Glomerular endothelial cell (primary cell): ENCODE measurements around the gene LRMDA. TPM values are rescaled to one million over a fixed set of nuclear protein-coding genes. Genes with fewer than 3 reads are reported as not detected.

Experiments used
- DNase-seq: peaks from one replicate; pipeline ENCODE4 v3.0.0-alpha.2; 2011; ENCODE audit warnings: low read depth, low spot score; ENCODE audit errors: extremely low read depth
- total RNA-seq: library from RNA; depleted of rRNA; stranded (reverse); fragments of >200 nt; gene quantifications from 2 replicates; pipeline ENCODE4 v1.2.3, GENCODE V29; 2015

The LRMDA gene
- total RNA-seq, 1 donor from 2014 or later: 25.7 TPM

DNA sequence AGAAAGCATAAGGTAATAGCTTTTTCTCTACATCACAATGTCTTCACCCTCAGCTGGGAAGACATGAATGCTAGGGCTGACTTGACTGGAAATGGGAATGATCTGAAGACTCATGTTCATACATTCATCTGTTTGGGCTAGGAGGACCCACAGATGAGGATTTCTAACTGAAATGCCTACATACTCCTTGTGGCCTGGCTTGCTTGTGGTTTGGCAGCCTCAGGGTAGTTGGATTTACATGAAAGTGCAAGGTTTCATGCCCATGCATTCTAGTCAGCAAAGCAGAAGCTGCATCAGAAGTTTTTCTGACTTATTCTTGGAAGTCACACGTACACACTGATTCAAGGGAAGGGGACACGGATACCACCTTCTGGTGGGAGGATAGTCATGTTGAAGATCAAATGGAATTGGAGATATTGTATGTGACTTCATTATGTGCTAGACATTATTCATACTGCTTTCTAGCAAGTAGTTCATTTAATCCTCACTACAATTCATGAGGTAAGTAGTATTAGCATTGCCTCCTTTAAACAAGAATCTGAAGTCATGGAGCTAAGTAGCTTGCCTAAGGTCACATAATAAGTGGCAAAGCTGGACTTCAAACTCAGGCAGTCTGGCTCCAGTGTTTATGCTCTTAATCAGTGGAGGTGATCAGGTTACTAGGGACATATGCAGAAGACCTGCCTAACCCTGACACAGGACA, 957.0 kb downstream of the LRMDA start:
- no peak for DNase-seq

DNA sequence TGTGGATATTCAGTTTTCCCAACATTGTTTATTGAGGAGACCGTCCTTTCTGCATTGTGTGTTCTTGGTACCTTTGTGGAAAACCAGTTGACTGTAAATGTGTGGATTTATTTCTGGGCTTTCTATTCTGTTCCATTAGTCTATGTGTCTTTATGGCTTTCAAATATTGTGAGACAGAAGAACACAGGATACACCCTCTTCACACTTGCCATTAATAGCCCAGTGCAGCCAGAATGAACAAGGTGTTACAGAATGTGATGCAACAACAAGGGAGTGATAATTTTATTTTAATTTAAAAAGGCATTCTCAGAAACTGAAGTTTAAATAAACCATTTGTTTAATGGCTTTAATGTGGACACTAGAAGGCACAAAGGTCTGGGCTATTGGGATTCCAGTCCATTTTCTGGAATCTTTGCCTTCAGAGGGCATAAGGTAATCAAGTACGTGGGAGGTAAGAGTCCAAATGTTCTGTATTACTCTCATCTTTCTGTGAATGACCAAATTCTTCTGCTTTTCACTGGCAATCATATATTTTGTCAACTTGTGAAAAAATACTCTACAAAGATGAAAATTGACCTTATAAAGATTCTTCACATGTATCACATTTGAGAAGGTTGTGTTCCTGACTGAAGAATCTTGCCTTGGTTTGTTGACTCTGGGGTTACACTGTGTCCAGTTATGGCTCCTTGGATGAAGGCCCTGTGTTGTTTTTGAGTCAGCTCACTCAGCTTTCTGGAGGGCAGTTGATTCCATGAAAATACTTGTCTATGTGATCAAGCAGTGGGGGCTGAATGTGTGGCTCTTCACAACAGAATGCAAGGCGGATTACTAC, 962.7 kb downstream of the LRMDA start:
- no peak for DNase-seq

DNA sequence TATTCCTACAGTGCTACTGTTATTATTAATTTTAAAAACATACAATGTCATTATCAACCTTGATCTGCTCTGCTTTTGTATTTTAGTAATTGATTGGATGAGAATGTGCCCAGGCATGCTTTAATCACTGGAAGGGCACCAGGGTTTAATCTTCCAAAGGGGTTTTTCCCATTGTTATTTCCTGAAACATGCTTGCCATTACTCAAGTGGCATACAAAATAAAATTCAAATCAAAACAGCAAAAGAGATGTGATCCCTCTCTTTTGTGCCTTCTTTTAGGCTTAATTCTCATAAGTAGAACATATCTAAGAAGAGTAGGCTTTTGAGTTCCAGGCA, 963.3 kb downstream of the LRMDA start:
- no peak for DNase-seq

DNA sequence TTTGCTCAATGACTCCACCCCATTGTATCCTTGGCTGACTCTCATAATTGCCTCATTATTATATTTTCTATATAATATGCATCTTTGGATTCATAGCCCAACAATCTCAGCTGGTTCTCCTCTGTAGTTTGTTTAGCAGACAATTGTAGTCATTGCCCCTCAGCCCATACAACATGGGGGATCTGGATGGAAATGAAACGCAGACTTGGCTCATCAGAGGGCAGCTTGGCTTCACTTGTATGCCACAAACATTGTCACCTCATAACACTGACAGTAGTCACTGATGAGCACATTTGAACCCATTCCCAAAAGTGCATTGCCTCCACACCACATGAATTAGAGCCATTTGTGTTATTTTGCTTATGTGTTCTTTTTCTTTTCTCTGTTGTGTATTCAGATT, 963.8 kb downstream of the LRMDA start:
- no peak for DNase-seq

DNA sequence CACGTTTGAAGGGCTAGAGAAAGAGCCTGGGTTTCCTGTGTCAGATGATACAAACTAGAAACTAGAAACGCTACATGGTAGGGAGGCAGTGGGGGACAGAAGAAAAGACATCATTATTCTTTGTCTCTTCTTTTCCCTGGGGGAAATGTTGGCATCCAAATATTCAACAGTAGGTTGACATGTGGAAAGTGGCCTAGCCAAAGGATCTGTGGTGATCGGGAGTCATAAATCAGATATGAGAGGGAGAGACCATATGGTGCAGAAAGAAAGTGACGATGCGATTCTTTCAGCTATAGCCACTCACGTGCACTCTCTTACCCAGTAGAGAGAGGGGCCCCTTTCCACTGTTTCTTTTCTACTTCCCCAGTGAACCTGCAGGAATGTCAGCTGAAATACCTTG, 964.7 kb downstream of the LRMDA start:
- DNase-seq: no peak

DNA sequence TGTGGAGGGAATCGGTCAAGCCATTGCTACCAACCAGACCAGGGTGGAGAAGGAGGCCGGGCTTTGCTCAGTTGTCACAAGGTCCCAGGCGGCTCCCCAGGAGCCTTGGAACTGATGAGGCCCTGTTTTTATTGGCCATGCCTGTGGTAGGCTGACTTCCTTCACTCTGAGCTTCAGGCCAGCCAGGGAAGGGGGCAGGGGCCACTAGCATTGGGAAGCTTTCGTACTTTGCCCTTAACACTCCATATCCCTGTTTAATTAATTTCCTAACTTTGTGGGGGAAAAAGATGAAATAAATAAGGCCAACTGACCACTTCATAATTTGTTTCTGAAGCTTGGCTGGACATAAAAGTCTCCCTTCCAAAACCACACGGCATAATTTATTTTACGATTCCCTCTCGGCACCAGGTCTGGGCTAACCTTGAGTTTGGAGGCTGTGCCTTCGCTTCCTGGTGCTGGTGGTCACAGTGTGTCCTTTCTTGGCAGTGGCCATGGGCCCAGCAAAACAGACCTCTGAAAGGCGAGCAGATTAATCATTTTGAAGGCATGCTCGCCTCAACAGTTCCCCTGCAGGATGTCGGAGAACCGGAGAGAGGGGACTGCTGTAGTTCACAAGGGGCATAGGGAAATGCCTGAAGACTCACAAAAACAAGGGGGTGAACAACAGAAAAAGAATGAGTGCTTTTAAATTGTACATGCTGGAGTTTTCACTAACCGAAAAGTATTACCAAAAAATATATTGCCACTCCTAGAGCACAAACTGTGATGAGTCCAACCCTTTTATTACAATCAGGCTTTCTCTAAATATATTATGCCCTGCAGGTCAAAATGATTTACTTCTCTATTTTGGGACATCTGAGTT, 966.0 kb downstream of the LRMDA start:
- DNase-seq: no peak

DNA sequence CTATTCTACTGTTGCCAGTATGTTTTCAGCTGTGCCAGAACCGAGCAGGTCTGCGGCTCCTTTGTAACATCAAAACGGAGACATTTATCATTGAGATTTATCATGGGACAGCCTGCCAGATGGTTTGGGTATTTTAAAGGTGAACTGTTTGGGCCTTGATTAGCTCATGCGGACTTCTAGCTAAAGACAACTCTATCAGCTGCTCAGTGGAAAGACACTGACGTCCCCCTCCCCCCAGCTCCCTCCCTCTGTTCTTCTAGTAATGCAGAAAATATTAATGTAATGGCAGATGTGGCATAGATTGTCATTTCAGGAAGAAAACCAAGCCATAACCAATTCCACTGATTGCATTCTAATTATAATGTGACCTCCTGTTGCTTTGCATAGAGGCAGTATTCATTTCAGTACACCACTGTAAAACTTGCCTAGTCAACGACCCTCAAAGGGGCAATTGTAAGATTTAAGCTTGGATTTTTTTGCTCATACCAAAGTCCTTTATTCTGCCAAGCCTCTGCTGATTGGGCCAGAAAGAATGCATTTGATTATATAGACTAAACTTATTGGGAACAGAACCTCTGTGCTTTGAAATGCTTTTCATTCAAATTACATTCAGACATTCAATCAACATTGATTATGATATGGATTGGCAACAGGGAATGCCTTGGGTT, 966.8 kb downstream of the LRMDA start:
- no peak for DNase-seq

DNA sequence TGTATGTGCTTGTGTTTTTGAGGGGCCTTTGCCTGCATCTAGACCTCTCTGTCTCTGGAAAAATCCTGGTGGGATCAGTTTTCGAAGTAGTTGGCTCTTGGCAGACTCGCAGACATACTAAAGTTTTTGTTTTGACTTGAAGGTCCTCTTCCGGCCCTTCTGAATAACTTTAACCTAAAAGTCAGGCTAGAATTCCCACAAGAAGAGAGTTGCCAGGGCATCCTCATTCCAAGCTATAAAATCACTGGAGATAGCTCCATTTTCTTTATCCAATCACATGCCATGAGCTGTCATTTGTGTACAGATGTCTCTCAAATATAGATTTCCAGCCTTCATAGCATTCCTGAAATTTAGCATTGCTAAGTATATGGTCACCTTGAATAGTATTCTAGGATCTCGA, 967.8 kb downstream of the LRMDA start:
- DNase-seq: no peak

DNA sequence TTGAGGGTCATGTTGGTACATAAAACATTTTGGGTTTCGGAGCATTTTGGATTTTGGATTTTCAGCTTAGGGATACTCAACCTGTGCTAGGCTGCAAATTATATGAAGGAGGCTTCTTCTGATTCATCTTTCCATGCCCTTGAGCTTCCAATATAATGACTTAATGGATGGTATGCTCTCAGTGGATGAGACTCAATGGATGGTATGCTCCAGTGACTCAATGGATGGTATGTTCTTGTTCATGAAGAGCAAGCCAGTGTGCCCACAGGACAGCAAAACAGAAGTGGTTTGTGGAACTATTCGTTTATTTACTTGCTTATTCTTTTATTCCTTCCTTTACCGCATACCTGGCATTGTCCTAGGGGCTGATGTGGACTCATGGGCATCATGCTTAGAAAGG, 969.6 kb downstream of the LRMDA start:
- DNase-seq: no peak

DNA sequence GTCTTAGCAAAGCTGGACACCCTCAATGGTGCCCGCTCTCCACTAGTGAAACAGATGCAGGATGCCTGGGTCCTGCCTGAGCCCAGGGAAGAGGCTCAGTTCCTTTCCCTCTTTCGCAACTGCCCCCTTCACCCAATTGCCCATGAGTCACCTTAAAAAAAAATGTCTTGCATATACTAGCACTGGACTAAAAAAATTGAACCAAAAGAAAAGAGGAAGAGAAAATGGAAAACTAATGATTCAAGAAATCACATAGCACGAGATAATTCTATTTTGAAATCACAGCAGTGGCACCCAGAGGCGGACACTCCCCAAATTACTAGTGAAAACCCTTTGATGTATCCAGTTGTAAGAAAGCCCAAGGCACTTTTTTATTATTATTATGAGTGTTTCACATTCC, 972.5 kb downstream of the LRMDA start:
- no peak for DNase-seq

DNA sequence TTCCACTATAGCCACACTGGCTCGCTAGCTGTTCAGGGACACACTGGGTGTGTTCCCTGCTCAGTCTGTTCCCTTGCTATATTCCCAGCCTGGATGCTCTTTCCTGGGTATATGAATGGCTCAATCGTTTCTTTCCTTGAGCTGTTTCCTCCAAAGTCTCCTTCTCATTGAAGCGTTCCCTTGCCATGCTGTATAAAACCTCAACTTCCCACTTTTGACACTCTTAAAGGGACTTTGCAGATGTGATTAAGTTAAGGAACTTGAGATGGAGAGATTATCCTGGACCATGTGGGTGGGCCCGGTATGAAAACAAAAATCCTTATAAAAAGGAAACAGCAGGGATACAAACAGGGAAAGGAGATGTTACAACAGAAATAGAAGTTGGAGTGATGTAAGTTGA, 973.1 kb downstream of the LRMDA start:
- no peak for DNase-seq

DNA sequence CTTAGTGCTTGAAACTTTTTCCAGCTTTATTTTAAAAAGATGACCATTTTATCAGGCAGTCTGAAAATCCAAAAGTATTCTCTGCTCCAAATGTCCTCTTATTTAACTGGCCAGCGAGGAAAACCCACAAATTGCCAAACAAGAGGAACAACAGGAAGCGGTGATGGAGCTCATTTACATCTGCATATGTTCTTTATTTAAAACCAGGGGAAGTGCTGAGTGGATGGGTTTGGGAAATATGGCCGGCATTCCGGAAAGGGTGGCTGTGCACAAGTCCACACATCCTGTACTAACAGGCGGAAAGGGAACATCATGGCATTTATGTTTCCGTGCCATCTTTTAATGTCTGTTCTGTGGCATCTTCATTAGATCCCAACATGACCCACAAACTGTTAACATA, 974.5 kb downstream of the LRMDA start:
- no peak for DNase-seq

DNA sequence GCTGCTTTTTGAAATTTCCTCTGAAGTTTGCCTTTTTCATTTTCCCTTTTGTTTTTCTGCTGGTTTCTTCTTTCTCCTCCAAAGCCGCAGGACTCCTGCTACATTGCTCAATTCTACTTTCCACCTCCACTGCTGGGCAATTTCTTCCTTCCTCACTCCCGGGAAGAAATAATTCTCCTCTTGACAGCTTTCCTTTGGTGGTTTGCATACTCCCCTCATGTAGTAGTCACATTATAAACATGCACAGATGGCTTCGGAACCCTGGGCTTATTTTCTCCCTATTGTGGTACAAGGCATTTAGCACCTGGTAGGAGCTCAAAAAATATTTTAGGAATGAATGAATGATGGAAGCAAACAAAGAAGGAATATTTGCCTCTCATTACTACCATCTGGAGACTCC, 977.2 kb downstream of the LRMDA start:
- DNase-seq: no peak

DNA sequence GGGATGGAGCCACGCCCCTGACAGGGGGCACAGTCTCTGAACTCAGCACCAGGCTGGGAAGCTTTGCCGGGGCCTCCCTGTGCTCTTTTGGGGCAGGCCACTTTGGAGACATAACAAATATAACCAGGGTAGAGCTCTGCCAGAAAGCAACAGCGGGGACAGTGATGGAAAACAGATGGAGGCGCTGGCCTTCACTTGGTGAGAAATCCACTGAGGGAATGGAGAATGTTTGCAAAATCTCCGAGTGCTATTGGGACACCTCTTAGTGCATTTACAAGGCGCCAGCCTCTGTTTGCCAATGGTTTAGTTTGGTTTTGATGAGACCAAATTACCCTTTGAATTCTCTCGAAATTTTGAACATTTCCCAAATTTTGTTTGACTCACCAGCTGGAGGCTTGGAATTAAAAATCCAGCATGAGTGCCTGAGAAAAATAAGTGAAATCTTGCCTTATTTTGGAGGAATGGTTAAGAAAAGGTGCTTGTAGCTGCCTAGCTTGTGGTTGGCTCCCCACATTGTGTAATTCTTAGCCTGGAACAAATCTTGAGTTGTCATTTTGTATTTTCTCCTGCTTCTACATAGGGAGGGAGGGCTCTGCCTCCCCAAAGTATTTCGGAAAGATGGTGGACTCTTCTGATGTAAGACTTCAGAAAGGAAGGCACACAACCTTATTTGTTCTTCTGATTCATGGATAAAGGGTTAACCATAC, 980.5 kb downstream of the LRMDA start:
- no peak for DNase-seq

DNA sequence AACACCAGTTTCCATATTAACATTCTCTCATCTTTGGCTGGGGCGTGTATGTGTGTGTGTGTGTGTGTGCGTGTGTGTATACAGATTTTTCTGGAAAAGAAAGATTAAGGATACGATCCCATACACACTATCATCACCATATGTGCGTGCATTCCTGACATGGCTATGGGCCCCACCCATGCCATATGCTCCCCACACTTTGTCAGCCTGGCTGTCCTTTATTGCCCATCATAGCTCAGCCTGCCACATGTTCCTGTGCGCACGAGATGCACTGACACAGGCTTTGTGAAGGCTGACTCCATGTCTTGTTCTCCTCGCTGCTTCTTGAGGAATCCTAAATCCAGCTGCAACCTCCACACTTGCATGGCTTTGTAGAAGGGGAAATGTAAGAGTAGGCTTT, 984.1 kb downstream of the LRMDA start:
- no peak for DNase-seq

DNA sequence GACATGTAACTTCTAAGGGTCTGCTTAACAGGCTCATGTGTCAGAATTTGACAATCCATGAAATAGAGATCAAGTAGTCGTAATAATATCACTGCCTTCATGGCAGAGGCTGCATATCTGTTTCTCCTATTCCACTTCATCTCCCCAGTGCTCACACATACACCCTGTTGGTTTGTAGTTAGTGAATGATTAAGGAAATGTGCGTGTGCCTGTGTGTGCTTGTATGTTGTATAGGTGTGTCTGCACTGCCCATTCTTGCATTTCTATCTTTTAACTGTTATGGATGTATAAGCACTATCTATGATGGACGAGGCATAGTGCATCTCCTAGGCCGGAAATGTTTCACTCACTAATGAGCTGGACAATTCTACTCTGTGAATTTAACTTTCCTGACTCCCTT, 985.2 kb downstream of the LRMDA start:
- no peak for DNase-seq

DNA sequence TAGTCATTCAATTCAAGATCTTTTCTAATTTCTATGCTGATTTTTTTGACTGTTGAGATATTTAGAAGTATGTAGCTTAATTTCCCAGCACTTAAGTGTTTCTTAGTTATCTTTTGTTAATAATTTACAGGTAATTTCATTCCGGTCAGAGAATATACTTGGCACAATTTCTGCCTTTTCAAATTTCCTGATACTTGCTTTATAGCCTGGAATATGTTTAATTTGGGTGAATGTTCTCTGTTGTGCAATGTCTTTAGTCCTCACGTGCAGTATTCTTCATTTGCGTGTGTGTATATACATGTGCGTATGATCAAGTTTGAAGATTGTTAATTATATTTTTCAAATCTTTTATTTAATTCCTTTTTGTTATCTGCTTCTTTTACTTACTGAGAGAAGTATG, 989.3 kb downstream of the LRMDA start:
- no peak for DNase-seq

DNA sequence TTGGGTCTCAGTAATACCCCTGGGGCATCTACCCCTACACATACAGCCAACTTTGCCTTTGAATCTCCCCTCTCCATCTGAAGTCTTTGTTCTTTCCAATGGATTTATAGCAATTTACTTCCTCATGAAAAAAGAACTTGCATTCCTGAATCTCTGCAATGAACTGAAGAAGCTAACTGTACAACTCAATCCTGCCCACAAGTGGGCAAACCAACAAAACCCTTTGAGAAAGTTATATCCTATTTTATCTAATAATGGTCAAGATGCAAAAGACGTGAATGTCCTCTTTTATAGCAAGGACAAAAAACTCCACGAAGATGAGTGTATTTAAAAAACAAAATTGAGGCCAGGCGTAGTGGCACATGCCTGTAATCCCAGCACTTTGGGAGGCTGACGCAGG, 991.3 kb downstream of the LRMDA start:
- no peak for DNase-seq

DNA sequence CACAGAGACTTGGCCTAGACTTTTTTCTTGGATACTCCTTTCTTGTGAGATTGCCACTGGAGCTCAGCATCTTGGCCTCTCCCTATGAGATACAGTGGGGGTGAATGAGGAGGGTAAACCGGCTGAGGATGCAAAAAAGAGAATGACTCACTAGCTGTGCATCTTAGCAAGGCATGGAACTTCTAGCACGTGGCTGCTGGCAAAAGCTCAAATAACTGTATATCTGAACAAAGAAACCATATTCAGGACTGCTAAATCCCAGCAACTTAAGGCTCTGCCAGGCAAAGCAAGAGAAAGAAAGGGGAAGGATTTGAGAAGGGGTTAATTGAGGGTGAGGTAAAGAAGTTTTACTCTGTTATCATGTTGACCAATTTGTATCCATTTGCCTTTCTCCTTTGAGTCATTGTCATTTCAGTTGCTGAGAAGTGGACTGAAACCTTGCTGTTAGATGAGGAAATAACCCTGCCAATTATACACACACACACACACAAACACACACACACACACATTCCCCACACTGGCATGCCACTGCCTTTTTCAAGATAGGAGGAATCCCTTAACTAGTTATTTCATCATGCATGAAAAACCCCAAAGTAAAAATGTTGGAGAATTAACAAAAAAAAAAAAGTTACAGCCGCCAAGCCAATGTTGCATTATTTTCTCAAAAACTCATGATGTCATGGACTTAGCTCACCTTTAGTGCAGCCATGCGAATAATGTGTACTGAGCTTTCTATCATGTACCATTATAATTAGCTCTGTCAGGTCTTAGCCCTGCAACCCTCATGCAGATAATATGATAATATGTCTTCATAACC, 997.3 kb downstream of the LRMDA start:
- DNase-seq: no peak
